Measurements from ENCODE around the gene CALR3.
"Not testable (repeated sequence)": the region's sequence is repeated elsewhere in the genome, so short reads cannot be mapped to it uniquely, and the experiment has no call there.

The CALR3 gene

DNA sequence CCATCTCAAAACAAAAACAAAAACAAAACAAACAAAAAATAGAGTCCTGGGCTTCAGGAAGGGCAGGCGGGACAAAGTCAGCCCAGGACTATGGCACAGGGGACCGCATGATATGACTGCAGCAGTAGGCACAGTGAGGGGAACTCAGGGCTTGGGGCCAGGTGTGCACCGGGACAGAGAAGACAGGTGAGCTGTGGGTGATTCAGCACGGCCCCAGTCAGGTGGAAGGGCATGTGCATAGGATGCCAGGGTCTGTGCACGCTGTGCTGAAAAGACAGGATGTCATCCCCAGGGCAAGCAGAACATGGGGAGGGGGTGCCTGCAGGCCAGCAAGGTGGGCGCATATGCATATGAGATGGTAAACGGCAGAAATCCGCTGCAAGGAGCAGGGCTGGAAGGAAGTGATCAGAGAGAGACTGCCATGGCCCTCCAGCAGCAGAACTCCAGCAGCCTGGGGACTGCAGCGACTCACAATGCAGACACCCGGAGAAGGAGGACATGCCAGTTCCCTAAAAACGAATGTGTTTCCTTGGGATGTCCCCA is 39.2 kb downstream of the CALR3 start:
- no peak for DNase-seq

DNA sequence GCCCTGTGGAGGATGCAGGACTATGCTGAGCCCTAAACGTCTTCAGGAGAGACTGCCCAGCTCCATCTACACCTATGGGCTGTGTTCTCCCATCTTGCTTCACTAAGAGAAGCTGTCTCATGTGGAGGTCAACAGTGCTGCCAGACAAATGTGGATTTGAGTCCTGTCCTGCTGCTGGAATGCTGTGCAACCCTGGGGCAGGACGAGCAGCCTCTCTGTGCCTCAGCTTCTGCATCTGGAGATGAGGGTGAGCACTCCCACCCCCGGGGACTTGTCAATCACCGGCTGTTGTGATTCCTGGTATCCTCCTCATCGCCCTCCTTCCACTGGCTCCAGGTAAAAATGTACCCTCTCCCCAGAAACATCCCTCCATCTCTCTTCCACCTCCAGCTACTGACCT is 40.5 kb downstream of the CALR3 start:
- no peak for DNase-seq

DNA sequence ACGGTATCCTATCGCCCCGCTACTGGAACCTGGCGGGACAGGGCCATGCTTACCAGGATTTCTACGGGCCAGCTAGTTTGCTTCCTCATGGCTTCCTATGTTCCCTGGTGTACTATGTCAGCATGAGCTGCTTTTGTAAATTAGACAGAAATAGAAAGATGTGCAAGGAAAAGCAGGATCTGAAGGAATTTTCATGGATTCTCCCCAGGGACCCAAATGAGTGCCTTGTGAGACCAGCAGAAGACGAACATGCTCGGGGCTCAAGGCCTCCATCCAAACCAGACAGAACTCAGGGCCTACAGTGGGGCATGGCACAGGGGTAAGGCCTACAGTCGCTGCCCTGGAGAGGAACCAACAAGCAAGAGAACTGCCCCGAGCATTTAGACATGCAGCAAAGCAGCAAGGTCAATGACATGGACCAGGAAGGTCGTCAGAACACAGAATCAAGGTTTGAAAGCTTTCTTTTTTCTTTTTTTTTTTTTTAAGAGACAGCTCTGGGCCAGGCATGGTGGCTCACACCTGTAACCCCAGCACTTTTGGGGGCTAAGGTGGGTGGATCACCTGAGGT is 41.5 kb downstream of the CALR3 start:
- DNase-seq: no peak

GRCh38 chr19:16452325-16452724 is 43.6 kb downstream of the CALR3 start:
- no peak for DNase-seq

DNA sequence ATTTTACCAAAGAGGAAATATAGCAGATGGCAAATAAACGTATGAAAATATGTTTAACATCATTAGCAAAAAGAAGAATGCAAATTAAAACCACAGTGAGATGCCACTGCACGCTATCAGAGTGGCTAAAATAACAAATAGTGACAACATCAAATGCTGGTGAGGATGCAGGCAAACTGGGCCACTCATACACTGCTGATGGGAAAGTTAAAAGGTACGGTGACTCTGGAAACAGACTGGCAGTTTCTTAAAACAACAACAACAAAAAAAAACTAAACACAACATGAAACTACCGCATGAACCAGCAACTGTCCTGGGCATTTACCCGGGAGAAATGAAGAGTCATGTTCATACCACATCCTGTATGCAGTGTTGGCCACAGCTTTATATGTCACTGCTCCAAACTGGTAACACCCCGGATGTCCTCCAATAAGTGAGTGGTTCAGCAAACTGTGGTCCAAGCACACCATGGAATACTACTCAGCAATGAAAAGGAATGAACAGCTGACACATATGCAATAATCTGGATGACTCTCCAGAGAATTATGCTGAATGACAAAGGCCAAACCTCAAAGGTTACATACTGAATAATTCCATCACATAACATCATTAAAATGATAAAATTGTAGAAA is 46.5 kb downstream of the CALR3 start:
- DNase-seq: no peak

- not testable (repeated sequence) for DNase-seq
Observed at GRCh38 chr19:16448872-16449271, 47.1 kb downstream of the CALR3 start.

DNA sequence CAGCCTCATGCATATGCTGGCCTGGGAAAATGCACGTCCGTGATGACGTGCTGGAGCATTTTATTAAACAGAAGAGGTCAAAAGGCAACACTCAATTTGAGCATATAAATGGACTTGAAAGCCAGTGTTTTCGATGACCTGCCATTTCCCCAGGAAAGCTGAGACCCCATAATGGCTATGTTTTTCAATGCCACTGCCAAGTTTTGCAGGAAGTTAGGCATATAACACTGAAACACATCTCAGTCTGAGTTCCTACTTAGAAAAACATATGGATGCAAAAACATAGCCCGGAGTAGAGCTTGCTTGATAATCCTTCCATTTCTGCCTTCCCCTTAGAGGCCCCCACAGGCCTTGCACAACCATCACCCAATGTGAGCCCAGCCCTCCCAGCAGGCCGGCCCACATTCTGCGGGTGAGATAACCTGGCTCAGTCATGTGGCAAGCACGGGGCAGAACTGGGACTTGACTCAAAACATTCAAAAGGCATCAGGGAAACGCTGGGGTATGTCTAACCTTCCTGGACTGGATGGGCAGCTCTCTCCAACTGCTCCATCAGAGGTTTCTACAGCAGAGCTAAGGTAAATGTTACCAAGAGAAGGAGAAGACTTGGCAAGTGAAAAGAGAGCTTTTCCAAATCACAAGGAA is 49.1 kb downstream of the CALR3 start:
- DNase-seq: no peak

- DNase-seq: no peak
Observed at GRCh38 chr19:16446108-16446723, 49.8 kb downstream of the CALR3 start.

GRCh38 chr19:16445238-16446107 is 50.5 kb downstream of the CALR3 start:
- no peak for DNase-seq

GRCh38 chr19:16444269-16444600 is 51.7 kb downstream of the CALR3 start:
- no peak for DNase-seq

DNA sequence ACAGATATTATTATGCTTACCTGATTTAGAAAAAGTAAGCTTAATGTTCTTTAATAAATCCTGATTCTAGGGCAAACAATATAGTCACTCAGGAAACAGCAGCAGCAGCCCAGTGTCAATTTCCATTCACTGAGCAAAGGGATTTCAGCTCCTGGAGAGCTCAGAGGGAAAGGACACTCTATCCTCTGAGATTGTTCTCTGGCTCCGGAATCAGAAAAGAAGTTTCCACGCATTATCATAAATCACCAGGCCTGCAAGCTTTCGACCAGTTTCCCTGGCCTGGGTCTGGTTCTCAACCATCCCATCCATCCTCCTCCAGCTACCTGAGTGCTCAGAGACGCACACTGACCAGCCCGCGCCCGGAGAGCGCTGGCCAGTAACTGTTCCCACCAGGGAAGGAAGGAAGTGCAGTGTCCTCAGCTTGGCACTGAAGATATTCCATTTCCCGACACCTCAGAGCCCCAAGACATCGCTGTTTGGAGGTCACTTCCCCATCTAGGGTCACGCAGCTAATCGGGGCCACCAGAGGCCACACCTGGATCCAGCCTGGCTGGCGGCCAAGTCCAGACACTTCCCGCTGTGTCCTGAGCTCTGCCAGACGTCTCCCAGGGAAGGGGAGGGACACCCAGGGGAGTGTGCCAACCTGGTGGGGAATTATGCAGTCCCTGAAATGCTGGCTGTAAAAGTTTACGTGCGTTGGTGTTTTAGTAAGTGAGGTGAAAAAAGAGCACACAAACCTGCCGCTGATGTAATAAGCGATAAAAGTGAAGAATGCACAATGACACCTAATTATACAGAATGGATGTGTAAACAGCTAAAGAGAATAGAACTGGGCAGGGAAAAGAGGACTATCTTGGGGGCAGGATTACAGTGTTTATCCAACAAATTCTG is 53.3 kb downstream of the CALR3 start:
- DNase-seq: no peak

GRCh38 chr19:16441661-16442162 is 54.3 kb downstream of the CALR3 start:
- DNase-seq: no peak

GRCh38 chr19:16436780-16437332 is 59.1 kb downstream of the CALR3 start:
- no peak for DNase-seq

DNA sequence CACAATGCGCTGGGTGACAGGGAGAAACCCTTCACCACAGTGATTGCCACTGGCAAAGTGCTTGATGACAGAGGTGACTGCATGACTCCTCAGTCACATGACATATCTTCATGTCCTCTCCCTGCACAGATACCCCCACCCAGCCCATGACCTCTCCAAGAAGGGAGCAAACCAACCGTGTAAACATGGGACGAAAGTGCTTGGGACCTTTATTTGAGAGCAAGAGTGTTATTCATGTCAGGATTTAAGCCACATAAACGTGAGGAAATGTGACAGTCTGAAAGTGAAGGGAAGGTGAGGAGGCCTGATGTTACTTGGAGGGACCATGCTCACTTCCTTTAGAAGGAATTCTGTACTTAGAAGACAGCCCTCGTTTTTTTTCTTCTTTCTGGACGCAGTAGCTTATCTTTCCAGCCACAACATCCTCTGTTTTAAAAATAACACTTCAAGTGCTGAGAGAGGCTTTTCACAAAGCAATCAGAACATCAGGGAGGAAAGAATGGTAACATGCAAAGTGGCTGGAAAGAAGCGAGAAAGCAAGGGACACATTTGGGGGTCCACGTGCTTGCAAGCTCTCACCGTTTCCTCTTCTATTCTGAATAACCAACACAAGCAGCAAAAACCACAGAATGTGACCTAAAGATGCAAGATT is 59.8 kb downstream of the CALR3 start:
- DNase-seq: no peak

GRCh38 chr19:16435238-16435917 is 60.6 kb downstream of the CALR3 start:
- no peak for DNase-seq

GRCh38 chr19:16433986-16434385 is 62.0 kb downstream of the CALR3 start:
- DNase-seq: no peak

GRCh38 chr19:16429759-16430091 is 66.2 kb downstream of the CALR3 start:
- DNase-seq: no peak

- DNase-seq: peak; percentile 60
Observed at GRCh38 chr19:16429066-16429758, 66.8 kb downstream of the CALR3 start.
